Smooth muscle cell of the brain vasculature (primary cell): ENCODE results near the gene IL21.
A peak's percentile ranks its signal among the peaks of the same experiment; 100 is the strongest.
"Not testable (repeated sequence)": the region's sequence is repeated elsewhere in the genome, so short reads cannot be mapped to it uniquely, and the experiment has no call there.

ENCODE experiments used
- DNase-seq: peaks from one replicate; pipeline ENCODE4 v3.0.0-alpha.2; 2012; ENCODE audit warnings: low read depth, low spot score

IL21 gene

DNA sequence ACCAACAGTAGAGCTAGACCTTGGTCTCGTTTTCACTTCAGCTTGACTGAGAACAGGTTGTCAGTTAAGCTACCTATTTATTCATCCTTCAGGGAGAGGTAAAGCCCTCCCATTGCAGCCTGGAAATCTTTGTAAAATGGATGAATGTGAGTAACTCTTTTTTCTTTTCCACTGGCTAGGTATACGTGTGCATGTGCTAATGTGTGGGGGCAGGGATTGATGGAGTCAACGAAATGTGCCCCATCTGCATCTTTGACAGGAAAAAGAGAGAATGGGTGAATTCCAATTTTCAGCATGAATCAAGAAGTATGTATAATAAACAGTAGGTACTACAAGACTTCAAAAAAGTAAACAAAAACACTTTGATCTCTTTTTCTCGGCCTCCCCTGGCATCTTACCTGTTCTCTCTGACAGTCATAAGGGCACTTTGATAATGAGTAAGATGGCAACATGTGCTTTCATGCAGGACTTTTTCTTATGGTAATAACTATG, at the start of gene IL21:
IL21 (minus strand) TSS at position 51 of the 492 bp plus-strand sequence. CDS start 55 bp downstream, outside the sequence.
- DNase-seq, result no peak

DNA sequence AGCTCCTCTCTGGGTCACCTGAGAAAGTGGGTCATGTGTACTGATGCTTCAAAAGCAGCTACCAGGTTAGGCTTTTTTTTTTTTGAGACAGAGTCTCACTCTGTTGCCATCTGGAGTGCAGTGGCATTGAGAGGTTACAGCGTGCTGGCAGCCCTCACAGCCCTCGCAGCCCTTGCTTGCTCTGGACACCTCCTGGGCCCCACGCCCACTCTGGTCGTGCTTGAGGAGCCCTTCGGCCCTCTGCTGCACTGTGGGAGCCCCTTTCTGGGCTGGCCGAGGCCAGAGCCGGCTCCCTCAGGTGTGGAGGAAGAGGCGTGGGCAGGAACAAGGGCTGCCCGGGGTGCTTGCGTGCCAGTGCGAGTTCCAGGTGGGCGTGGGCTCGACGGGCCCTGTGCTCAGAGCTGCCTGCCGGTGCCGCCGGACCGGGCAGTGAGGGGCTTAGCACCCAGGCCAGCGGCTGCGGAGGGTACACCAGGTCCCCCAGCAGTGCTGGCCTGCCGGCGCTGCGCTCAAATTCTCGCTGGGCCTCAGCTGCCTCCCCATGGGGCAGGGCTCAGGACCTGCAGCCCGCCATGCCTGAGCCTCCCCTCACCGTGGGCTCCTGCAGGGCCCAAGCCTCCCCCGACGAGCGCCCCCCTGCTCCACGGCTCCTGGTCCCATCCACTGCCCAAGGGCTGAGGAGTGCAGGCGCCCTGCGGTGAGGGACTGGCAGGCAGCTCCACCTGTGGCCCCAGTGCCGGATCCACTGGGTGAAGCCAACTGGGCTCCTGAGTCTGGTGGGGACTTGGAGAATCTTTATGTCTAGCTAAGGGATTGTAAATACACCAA, 49.3 kb upstream of the IL21 start:
- no peak for DNase-seq

DNA sequence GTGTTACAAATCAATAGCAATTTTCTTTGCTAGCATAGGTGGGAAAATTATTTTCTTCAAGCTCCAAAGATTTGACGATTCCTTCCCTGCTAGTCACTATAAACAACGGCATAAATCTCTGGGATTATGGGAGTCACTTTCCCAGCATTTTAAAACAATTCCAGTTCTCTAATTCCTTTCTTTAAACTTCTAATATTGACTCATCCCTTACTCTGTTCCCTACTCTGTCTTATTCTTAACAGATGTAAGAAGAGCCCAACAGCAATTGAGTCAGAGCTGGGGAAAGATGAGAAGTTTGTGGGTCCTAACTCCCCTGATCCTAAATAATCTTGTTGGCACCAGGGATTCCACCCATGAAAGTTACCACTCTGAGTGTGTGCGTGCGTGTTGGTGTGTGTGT, 47.4 kb upstream of the IL21 start:
- no peak for DNase-seq

DNA sequence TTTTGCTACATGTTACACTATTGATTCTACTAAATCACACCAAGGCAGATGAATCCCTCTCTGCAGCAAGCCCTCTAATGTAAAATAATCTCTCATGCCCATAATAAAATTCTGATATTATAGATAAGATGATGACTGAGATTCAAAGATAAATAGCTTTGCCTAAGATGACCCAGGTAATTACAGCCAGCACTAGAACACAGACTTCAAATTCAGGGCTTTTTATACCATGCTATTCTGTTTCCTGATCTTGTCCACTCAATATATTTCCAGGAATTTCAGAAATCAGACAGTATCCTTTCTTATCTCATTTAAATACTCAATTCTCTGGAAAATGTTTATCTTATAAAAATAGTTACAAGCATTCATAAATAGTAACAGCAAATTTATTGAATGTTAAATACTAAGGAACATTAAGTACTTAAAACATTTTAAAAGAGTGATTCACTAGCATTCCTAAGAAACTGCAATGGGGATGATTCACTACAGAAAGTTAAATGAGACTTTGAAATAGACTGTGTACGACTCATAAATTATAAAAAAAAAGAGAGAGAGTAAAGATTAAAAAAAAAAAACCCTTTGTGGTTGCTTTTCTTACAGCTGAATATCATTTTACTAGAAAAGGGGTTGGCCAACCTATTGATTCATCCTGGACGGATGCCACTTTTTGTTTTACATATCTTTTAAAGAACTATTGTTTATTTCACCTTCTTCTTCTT, 45.8 kb upstream of the IL21 start:
- peak; percentile 35 for DNase-seq

DNA sequence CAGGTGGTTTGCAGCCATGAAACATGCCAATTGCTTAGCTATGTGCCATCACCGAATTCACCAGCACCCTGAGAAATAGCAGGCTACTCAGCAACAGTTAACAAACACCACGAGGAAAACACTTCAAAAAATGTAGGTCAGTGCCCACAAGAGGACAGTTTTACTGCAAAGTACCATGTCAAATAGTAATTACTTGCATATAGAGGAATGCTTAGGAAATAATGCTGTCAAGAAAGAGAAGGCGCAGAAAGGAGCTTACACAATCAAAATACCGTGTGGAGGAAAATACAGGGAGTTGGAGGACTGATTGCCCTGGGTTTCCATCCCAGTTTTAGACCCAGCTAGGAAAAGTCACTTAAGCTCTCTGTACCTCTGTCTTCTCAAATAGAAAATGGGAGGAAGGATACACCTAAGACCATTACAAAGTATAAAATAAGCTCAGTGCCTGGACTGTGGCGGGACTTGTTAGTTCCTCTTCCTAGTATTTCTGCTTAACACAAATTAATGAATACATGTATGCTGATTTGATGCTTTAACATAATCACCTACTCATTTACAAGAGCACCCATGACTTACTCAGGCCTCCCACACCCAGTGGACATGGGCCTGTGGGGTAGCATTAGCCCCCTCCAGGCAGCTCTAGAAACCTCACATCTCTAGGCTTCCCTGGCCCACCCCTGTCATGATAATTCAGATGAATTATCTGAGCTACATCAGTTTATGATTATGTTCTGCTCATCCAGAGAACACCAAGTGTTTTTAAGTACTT, 44.5 kb upstream of the IL21 start:
- DNase-seq, result no peak

DNA sequence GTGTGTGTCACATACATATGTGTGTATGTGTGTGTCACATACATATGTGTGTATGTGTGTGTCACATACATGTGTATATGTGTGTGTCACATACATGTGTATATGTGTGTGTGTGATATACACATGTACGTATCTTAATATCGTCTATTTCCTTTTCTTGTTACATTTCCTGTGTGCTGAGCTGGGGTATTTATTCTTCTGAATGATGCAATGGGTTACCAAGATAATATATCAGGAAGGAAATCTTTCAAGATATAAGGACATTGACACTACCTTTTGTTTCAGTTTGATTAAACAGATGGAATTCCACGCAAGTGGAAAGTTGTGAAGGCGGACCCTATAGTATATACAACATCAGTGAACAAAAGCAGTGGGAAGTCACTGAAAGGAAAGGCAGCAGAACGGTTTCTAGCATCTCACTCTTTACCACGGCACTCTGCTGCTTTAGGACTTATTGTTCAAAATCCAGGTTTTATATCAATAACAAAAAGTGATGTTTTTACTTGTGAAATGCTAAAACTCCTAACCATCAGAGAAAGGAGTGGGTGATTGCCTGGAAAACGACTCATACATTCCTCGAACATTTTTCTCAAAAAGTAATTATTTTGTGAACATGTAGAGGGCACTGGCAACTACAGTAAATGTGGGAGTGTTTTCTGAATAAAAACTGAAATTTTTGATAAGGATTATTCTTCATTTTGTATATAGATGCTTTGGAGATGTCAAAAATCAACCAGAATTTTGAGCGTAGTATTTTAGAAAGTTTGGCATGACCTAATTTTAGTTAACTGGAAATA, 43.1 kb upstream of the IL21 start:
- no peak for DNase-seq

DNA sequence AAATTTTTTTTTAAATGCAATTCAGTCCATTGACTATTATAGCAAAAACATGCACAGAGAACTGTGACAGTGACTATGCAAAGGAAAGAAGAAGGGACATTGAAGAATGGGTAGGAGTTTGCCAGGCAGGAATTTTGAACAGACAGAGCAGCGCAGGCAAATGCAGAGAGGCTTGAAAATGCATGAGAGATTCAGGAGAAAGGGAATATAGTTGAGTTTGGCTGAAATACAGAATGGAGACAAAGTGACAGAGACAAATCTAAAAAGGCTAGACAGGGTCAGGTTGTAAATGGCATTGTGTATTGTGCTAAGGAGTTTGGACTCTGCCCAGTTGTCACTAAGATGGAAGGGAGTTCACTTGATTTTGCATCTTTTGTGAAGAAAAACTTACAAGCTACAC, 42.4 kb upstream of the IL21 start:
- no peak for DNase-seq

DNA sequence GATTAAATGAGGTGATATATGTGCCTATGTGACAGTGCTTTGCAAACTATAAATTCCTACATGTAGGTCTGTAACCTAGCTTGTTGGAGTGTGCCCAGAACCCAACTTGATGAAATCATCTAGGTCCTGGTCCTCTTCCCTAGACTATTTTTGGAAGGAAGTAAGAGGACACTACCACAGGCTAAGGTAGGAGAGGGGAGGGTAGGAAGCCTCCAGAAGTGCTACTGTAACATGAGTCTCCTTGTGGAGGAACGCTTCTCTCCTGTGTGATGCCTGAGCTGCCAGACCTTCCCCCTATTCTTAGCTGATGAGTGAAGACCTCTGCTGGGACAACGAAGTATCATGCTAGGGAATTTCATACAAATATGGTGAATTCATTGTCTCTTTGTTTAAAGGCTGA, 41.8 kb upstream of the IL21 start:
- DNase-seq, result no peak

DNA sequence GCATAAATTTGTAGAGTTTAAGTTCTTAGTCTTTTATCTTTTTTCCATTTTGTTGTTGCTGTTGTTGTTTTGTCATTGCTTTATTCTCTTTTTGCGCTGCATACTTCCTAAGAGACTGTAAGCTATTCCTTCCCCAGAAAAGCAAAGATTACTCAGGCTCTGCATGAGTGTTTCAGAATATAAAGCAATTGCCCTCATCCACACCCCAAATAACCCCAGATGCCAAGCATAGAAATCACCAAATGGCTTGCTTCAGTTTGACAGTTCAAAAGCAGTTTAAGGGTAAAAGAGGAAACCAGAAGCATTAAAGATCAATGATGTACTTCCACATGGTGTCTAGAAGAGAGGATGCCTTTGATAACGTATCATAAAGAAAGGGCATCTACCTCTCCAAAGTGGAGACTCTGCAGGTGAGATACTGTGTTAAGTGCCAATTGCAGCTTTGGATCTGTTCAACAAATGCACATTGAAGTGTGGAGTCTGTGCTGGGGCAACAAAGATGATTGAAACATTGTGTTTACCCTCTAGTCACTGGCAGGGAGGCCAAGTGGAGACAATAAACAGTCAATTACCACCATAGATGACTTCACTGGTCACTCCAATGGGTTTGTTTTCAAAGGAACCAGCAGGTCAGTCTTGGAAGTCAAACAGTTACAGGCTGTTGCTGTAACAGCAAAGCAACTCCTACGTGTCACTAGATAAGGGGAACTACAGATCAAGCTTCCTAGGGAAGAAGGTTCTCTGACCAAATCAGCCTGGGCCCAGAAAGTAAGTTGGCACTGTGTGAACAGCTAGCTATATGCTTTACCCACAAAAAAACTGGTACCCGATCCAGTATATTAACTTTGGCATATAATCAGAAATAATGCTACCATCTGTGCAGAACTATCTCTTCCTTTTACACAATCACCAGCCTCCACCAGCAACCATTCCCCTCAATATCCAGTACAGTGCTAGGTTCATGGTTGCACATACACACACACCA, 40.6 kb upstream of the IL21 start:
- no peak for DNase-seq

DNA sequence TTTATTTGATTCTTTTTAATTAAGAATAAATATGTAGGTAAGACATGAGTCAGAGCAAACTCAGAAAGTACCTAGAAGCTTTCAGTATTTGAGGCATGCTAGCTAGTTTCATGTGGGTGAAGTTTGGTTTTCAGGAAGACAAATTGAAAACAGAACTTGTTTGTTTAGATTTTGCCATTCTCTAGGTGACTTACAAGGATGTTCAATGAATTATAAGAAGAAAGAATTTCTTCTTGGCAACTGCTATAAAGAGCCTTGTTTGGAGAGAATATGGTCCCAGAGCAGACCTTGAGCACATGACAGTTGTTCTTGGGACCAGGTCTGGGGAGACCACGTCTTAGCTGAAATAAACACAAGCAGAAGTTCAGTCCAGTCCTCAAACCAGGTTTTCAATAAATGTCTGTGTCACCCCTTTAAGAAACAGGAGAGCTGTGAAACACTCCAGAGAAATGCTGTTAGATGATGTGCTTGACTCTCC, 38.0 kb upstream of the IL21 start:
- no peak for DNase-seq

DNA sequence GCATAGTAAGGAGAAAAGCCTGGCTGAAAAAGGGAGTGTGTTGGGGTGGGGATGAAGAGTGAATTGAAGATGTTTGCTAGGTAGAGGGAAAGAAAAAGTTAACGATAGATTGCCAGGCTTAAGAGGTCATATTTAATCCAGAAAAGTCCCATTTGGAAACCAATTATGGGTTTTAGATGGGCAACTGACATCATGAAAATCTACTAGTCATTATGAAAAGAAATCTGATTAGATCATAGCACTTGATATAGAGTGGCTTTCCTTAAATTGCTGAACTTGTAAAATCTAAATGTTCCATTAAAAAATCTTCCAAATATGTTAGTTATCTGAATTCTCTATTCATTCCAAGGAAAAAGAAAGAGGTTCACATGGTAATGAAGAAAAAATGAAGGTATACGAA, 37.5 kb upstream of the IL21 start:
- DNase-seq, result no peak

DNA sequence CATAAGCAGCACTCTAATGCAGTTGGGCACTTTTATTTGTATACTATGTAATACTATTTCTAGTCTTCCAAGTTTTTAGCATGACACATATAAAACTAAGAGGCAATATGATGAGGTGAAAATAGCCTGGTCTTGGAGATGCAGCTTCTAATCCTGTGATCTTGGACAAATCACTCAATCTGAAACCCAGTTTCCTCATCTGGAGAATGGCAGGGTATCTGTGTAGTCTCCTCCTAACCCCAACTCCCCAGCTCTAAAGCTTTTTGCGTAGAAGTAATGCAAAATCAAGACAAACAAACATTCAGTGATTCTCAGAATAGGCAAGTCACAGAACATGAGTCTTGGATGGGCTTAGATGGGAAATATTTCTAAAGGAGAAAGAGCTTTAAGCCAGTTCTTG, 36.7 kb upstream of the IL21 start:
- no peak for DNase-seq

DNA sequence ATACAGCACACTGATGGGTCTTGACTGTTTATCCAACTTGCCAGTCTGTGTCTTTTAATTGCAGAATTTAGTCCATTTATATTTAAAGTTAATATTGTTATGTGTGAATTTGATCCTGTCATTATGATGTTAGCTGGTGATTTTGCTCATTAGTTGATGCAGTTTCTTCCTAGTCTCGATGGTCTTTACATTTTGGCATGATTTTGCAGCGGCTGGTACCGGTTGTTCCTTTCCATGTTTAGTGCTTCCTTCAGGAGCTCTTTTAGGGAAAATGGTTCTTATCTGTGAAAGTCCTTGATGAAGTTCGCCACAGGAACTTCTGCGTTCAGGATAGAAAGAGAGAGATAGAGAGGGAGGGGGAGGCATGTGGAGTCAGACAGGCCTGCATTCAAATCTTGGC, 35.7 kb upstream of the IL21 start:
- not testable (repeated sequence) for DNase-seq

DNA sequence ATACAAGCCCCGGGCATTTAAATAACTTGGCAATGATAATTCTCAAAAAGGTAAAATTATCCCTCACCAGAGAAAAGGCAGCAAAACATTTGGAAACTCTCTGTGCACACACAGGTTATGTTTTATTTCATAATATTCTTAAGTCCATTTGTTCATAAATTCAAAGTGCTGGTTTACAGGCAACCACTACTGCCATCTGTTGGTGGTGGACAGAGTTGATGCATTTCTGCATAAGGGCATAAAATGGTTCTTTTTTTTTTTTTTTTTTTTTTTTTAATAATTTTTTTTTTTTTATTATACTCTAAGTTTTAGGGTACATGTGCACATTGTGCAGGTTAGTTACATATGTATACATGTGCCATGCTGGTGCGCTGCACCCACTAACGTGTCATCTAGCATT, 31.5 kb upstream of the IL21 start:
- peak; percentile 46 for DNase-seq

DNA sequence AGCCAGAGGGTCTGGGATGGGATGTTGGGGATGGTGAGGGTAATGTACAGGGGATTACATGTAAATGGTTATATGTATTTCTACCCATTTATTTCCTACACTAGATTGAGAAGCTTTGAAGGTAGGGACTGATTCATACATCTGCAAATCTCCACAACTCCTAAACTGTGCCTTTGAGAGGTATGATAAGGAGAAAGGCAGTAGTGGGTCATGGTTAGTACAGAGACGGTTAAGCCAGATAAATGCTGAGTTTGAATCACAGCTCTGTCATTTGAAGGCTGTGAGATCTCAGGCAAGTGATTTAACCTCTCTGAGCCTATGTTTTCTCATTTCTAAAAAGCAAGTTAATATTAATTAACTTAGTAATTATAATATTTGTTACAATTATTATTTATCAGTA, 29.3 kb upstream of the IL21 start:
- DNase-seq, result no peak

DNA sequence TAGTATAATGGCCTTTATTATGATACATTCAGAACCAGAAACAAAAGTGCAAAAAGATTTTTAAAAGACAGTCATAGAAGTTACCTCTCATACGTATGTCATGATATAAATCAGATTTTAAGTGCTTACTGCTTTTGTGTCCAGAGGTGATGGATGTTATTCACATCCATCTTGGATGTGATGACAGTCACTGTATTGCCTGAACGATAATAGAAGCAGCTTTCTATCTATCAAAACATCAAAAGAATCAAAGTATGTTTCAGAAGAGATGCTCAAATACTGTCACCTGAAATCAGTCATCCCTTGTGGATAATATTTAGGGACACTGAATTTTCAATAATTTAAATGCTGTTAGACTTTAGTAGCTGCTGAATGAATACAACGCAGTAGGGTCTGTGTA, 26.8 kb upstream of the IL21 start:
- no peak for DNase-seq

DNA sequence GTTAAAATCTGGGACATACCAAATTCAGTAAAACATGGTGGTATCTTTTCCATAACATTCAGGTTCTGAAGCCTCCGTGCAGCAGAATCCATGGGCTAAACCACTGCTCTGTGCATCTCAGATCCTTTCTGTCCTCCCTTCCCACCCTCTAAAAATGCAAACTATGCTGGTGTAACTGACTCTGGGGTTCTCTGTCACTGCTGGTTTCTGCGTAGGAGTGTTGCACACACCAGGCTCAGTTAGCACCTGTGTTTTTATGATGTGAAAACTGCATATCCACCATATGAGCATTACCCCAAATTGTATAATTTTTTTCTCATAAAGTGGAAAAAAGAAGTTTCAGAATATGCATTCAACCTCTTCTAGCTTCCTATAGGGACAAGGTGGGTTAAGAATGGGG, 22.4 kb upstream of the IL21 start:
- DNase-seq, result no peak

DNA sequence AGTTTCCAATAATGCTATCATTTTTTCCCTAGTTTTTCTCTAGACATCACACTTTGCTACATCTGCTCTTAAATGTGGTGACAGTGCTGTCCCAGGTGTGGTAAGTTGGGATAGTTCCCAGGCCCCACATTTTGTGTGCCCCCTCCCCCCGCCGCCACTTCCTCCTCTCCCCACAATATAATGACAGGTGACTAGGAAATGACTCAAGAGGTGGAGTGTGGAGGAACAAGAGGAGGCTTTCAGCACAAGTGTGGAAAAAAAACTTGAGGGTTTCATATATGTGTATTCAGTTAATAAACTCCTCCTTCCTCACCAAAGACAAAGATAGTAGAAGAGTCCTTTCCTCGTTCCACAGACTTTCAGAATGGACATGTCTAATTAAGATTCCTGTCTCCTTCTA, 18.3 kb upstream of the IL21 start:
- DNase-seq, result no peak

DNA sequence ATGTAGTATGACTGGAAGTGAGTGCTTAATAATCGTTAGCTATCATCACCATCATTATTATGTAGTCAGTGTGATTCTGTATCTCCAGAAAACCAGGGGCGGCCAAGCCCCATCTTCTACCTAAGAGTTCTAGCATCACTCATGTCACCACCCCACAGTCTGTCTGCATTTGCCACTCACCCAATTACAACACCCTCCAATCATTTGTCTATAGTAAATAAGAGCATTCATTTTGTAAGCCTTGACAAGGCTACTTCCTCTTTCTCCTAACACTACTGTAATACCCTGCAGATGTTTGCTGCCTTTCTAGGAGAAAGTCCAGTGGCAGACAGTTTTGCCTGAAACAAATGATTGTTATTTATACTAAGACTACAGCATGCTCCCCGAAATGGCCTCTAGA, 15.8 kb upstream of the IL21 start:
- DNase-seq, result no peak

DNA sequence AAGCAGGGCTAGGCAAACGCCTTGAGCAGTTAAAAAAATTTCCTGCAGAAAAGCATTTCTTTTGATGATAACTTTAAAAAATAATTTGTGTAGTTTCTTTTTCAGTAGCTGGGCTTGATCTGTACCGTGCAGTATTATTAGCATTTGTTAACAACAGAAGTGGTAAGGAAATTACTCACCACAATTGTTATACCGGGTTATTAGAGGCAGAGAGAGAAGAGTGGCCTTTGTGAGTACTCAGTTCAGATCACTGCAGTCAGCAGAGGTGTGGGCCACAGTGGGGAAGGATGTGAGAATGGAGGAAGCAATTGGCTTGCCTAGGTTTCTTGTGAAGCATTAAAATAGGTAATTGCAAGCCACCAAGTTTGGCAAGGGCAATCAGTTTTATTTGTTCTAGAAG, 14.3 kb upstream of the IL21 start:
- DNase-seq, result no peak
